Measurements from ENCODE around the gene KRT36.

KRT36 gene

DNA sequence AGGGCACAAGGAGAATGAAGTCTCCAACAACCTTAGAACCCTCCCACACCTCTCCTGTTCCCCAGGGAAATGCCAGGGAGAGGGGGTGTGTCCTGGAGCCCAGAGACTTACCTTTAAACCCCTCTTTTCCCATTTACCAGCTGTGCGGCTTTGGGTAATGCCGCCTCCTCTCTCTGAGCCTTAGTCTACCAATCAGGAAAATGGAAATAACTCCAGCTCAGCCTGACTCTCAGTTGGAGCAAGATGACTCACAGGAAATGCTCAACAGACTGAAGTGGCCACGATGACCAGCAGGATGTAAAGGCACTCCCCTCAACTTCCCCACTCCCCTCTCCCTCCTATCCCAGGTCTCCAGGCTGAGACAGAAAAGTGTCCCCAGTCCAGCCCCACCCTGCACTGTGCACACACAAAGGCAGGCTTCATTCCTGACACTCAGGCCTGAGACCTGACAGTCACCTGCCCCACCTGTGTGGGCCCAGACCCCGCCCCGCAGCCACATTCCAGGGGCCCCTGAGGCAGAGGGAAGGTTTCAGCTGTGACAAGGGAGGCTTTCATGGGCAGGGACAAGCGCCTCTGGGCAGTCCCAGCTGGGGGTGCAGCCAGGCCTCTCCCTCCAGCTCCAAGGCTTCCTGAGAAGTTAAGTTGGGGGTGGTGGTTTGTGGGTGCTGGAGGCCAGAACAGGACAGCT is 32.0 kb upstream of the KRT36 start:
- no peak for DNase-seq (ENCODE audit: low read depth in 2 of 2)

DNA sequence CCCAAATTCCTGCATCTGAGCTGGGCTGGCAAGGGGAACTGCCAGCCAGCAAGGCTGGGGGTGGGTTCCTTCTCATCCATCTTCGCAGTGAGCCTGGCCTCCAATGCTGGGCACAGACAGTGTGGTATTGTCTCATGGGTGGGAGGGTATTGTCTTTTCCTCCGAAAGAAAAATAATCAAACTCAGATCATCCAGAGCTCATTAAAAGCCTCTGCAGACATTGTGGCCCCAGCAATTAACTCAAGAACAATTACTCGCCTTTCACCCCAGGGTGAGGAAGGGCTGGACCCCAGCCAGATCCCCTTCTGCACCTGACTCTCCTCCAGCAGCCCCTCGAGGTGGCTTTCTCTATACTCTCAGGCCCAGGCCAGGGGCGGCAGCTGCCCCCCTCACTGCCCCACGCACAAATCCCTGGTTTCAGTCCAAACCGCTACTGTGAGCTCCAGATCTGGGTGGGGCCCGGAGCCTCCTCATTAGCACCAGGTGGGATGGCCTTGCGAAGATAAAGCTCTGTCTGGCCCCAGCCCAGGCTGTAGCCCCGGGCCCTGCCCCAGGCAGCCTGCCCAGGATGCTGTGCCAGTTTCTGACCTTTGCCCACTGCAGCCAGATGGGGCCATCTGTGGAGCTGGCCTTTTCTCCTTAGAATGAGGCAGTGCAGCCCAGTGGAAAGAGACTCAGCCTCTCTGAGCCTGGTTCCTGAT is 31.3 kb upstream of the KRT36 start:
- DNase-seq (ENCODE audit: low read depth in 2 of 2): no peak

DNA sequence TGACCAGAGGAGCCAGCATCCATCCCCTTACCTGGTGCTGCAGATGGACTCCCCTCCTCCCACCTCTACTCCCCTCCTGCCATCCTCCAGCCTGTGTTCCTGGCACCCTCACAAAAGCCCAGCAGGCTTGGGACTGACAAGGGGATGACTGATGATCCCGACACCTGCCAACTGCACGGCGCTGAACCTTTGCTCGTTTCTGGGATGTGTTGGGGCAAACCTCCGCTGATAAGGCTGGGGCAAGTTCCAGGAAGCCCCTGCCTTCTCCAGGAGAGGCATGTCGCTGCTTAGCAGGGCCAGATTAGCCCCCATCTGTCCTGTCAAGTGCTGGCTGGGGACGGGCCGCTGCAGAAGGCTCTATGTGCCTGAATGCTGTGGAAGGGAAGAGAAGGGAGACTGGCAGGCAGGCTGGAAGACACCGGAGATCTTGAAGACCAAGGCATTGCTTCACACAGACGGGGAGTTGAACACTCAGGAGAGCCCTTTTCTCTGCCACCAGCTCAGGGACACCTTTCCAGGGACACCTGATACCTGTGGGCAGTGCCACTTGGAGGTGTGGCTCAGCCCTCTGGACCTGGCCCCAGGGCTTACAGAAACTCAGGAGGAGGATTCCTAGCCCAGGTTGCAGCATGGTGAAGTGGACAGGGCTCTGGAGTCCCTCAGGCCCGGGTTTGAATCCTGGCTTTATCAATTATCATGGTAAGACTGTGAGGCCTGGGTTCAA is 30.0 kb upstream of the KRT36 start:
- DNase-seq (ENCODE audit: low read depth in 2 of 2): no peak

DNA sequence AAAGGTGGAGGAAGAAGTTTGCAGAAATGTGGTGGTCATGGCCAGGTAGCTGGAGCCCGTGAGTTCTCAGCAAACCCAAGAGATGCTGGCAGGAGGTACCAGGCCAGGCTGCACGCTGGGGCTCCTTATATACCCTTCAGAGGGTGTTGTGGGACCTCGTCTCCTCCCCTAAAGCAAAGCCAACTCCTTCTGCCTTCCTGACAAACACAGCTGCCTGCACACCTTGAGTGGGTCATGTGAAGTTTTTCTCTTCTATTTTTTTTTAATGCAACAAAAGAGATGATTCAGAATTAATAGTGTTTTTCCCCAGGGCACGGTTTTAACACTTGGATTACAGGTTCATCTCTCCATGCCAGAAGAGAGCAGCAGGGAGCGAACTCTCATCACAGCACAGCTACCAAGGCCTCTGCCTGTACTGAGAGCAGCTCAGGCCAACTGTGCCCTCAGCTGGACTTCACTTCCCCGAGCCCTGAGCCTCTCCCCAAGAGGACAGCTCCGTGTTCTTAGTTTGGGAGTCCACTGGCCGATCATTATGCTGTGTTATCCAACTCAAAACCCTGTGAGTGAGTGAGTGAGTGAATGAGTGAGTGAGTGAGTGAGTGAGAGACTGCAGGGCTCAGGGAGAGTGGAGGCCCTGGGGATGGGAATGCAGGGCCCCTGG is 29.2 kb upstream of the KRT36 start, which contains the start of gene KRT15:
Gene KRT15 (minus strand): TSS at position 102 of the 661 bp plus-strand sequence. CDS start 63 bp downstream, at position 39.
- no peak for DNase-seq (ENCODE audit: low read depth in 2 of 2)

DNA sequence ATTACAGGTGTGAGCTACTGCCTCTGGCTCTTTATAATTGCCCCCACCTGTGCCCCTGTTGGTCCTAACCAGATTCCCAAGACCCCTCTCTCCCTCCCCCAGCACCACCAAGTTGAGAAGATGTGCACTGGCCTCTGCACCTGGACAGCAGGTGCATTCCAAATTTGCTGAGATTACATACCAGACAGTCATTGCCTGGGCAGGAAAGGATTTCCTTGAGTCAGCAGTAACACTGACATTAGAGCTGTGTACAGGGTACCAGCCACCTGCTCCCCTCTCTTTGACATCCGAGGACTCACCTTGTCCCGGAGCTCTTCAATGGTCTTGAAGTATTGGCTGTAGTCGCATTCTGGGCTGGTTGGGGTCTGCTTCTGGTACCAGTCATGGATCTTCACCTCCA is 28.3 kb upstream of the KRT36 start:
- no peak for DNase-seq (ENCODE audit: low read depth in 2 of 2)

DNA sequence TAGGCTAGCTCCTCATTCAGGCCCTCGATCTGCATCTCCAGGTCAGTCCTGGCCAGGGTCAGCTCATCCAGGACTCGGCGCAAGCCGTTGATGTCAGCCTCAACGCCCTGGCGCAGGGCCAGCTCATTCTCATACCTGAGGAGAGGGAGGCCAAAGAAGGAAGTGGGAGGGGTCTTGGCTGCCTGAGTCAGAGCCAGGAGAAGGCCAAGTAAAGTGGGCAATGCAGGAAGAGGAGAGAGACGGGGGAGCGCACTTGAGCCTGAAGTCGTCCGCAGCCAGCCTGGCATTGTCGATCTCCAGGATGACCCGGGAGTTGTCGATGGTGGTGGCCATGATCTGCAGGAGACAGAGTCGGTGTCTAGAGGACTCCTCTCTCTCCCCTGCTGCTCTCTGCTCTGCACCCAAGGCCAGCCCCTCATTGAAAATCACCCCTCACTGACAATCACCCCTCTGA is 27.1 kb upstream of the KRT36 start:
- DNase-seq (ENCODE audit: low read depth in 2 of 2): no peak

DNA sequence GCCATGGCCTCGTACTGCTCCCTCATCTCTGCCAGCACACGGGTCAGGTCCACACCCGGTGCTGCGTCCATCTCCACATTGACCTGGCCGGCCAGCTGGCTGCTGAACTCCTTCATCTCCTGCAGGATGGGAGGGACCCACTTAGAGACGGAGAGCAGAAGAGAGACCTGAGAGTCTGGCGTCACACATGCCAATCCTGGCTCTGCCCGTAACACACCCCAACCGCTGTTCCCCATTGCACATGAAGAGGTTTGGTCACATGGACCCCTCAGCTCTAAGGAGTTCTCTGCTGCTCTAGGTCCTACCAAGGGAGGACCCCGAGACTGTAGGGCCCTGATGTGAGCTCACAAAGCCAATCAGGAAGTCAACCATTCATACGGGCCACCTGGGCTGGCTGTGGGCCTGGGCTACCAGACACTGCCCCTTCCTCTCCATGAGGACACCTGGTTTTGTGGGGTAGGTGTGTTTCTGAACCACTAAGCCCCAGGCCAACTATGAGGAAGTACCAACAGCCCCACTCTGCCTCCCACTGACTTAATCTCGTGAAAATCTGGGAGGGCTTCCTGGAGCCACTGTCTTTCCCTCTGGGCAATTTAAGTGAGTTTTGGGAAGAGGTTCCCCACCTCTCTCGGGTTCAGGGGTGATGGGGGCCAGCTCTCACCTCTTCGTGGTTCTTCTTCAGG is 26.6 kb upstream of the KRT36 start:
- DNase-seq (ENCODE audit: low read depth in 2 of 2): no peak

DNA sequence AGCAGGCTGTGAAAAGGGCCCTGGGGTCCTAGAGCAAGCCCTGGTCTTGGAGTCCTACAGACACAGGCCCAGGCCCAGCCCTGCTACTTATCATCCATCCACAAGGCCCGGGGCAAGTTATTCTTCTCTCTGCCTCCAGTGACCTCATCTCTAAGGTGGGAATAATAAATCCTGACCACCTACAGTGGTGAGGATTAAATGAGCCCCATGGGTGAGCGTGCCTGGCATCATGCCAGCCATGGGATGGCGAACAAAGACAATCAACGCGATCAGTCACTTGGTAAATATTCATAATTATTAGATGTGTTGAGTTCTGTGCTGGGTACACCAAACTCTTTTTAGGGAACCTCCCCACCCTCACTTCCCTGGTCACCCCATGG is 23.4 kb upstream of the KRT36 start:
- no peak for DNase-seq (ENCODE audit: low read depth in 2 of 2)

DNA sequence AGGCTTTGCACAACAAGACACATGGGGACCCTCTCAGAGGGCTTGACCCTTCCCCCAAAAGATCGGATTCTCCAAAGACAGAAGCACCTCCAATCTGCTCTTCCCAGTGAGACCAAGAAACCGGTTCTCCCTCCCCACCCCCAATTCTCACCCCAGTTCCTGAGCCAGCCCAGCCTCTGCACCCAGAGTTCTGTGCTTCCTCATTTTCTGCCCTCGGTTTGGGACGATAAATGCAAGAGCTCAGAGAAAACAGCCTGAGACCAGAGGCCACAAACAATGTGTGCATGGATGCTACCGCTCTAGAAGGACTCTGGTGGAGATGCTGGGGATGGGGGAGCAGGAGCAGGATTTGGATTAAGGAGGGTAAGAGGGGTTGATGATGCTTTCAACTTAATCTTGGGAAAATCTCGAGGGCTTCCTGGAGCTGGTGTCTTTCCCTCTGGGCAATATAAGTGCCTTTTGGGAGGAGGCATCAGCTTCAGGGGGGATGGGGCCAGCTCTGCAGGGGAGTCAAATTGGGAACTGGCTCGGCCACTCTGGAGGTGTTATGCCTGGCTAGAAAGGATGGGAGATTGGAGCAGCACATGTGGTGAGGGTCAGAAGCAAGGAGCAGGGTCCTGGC is 22.9 kb upstream of the KRT36 start:
- no peak for DNase-seq (ENCODE audit: low read depth in 2 of 2)

DNA sequence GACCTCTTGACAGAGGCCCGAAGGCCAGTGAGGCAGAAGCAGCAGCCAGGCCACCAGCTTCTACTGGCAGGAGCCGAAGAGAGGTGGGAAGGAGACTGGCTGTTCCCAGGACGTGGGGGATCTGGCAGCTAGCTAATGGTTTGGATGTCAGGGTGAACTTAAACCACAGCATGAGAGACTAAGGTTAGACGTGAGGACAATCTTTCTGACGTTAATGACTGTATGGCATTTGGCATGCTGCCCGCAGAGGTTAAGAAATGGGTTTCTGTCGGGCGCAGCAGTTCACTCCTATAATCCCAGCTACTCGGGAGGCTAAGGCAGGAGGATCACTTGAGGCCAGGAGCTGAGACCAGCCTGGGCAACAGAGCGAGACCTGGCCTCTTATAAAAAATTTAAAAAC is 22.0 kb upstream of the KRT36 start:
- DNase-seq (ENCODE audit: low read depth in 2 of 2): no peak

DNA sequence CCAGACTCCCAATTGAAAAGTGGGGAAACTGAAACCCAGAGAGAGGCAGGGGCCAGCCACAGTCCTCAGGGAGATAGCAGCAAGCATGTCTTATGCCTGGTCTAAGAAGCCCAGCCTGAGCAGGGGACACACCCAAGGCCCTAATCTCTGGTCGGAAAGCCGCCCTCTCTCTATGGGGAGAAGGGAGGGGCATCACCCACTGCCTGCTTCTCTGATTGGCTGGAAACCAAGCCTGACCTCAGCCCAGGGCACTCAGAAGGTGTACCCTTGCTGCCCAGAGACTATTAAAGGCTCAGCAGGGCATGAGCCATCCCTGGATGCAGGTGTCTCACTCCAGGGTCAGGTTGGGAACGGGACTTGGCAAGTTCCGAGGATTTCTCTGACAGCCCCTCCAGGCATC is 21.4 kb upstream of the KRT36 start:
- no peak for DNase-seq (ENCODE audit: low read depth in 2 of 2)

DNA sequence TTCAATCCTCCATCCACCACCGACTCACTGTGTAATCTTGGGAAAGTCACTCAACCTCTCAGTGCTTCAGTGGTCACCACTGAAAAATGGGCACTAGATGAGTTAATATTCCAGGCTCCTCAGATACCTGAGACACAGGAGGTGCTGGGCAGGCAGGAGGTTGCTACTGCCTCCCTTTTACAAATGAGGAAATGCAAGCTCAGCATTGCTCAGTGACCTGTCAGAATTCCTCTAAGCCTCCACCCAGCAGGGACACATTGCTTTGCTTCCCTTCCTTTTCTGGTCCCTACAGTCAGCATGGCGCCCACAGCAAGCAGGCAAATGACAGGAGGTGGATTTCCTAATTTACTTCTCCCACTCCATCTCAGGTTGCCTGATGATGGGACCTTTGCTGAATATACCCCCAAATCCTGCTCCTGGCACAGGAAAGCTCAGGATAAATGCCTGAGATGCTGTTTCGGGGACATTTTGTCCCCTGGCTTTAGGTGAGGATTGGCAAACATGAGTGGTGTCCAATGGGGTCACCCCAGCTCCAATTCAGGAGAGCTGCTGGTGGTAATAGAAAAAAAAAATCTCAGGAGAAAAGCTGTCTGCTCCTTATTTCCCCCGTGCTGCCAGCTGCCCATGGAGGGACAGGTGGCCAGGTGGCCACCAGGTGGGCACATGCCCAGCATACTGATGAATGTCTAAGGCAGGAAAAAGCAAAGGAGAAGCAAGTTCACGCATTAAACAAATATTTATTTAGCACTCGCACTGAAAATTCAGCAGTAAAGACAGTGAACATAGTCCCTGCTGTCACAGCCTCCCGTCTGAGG is 20.7 kb upstream of the KRT36 start:
- no peak for DNase-seq (ENCODE audit: low read depth in 2 of 2)

DNA sequence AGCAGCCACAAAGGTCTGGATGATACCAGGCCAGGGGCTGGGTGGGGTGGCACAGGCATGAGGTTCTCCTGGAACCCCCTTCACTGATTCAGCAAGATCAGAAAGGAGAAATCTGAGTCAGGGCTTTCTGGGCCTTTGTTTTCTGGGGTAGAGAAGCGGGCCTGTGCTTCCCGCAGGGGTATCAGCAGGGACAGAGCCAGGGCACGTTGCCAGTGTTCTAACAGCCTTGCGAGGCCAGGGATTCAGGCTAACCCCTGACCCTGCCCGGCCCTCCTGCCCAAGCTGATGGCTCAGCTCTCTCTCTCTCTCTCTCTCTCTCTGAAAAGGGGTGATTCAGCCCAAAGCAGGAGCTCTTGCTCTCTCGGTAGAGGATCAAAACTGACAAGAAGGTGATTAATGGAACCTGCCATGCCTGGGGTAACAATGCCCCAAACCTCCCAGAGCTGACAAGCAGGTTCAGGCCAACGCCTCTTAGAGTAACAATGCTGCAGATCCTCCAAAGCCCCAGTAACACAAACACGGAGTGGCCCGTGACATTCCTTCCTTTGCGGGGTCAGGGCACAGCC is 17.7 kb upstream of the KRT36 start:
- DNase-seq (ENCODE audit: low read depth in 2 of 2): no peak

DNA sequence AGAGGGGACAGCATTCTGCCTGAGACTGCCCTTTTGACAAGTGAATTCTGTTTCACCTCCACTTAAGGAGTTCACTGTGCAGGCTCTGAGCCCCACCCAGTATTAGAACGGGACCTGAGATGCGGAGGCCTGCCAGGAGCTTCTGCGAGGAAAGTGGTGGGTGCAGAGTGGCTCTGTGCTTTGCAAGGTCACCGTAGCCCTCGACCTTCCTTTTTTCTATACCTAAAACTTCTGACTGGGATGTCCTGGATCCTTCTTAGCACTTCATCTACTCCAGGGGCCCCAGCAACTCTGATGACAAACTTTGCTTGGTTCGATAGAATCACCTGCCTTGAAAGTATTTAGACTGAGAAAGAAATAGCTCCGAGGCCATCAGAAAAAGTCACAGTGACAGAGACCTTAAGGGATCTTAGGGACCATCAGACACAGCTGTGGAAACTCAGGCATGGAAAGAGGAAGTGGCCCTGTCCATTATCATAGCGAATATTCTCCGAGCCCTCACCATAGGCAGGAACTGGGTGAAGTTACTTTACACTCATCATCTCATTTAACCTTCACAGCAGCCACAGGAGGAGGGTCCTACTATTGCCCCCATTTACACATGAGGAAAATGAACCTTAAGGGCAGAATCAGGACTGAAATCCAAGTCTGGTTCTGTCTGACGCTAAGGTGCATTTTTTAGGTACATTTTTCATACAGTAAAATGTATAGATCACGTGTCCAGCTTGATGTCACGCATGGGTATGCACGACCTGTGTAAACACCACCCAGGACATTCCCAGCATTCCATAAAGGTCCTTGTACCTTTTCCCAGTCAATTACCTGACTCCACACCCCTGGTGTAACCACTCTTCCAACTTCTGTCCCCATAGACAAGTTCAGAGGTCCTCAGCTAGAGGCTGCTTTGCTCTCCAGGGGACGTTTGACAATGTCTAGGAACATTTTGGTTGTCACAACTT is 16.4 kb upstream of the KRT36 start:
- DNase-seq (ENCODE audit: low read depth in 2 of 2): no peak

DNA sequence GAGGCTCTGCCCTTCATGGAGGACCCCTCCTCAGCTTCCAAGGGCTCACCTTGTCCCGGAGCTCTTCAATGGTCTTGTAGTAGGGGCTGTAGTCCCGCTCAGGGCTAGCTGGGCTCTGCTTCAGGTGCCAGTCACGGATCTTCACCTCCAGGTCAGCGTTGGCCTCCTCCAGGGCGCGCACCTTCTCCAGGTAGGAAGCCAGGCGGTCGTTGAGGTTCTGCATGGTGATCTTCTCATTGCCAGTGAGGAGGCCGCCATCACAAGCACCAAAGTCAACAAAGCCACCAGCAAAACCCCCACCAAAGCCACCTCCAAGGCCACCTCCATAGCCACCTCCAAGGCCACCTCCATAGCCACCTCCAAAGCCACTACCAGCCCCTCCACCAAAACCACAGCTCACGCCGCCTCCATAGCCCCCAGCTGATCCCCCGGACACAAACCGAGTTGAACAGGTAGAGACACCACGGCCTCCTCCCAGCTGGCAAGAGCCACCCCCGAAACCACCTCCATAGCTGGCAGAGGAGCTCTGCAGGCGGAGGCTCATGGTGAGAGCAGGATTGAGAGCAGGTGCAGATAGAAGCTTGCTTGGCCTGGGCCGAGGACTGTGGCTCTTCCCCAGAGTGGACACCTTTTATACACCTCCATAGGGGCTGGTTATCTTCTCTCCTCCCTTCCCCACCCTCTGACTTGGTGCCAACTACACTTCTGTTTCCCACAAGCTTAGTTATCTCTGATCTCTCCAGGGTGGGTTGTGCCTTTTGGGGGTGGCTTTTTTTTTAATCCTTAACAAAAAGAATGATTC is 15.5 kb upstream of the KRT36 start, which contains the start of gene KRT13:
Gene KRT13 (minus strand): TSS at position 606 of the 802 bp plus-strand sequence. CDS start 62 bp downstream, at position 544.
- no peak for DNase-seq (ENCODE audit: low read depth in 2 of 2)

DNA sequence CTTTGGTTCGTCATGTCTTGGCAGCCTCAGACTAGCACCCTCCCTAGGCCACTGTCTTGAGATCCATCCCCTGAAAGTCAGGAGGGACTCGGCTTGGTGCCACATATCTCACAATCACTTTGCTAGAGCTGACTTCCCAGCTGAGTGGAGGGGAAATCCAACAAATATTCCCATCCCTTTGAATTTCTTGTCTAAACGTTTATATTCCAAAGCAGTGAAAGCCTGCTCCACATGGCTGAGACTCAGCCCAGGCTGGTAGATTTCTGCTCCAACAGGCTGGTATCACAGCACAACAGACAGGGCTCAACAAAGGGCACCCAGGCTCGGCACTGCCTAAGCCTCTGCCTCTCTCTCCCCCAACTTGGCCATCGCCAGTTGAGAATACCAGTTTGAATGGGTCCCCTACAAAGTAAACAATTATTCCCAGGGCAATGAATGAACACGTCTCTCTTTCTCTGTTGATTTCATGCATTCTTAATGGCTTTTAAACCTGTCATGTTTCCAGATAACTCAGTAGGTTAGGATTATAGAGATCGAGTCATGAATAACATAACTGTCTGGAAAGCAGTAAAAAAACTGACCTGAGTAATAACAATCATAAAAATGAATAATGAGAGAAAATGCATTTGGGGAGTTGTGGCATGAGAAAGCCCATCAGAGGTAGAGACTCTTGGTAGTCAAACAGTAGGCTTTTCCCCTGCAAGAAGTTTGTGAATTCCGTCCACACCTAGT is 14.7 kb upstream of the KRT36 start:
- DNase-seq (ENCODE audit: low read depth in 2 of 2): no peak

DNA sequence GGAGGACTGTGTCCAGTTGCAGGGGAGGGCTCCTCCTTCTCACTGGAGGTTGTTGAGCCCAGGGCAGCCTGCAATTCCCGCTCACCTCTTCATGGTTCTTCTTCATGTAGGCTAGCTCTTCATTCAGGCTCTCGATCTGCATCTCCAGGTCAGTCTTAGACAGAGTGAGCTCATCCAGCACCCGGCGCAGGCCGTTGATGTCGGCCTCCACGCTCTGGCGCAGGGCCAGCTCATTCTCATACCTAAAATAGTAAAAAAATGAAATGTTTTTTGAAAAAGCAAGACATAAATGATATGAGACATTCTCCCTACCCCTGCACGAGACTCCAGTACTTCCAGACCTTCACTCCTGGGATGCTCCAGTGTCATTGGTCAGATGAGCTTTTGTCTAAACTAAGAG is 13.5 kb upstream of the KRT36 start:
- no peak for DNase-seq (ENCODE audit: low read depth in 2 of 2)

Data from stimulated activated CD8-positive, alpha-beta memory T cell treated with anti-CD3 and anti-CD28 coated beads, Interleukin-7, amount 100 ng/mL, for 1 hour (primary cell).